NB4 (cell line): Measurements from ENCODE around the gene SH2D4B.
"Not testable (repeated sequence)": the region's sequence is repeated elsewhere in the genome, so short reads cannot be mapped to it uniquely, and the experiment has no call there.

Source experiments
- DNase-seq: peaks from one replicate; pipeline ENCODE4 v3.0.0; 2010; ENCODE audit warnings: low read depth
- H3K4me3 ChIP-seq: one replicate; pipeline ENCODE4 v1.5.1; 2011; ENCODE audit warnings: mild to moderate bottlenecking, low read depth, low read length, moderate library complexity
- MYC ChIP-seq: IDR thresholded peaks from 2 replicates; pipeline ENCODE4 v1.6.1; 2011; ENCODE audit warnings: low read depth, low read length
- POLR2A ChIP-seq: IDR thresholded peaks from 2 replicates; pipeline ENCODE4 v1.6.1; 2011; ENCODE audit warnings: mild to moderate bottlenecking; ENCODE audit not compliant: insufficient read length; ENCODE audit errors: extremely low read depth
- TF ChIP-seq, protein P1 (sequence below): IDR thresholded peaks from one replicate; pipeline ENCODE4 v1.5.1; 2012; ENCODE audit warnings: low read depth, low read length
- TF ChIP-seq, protein P2 (sequence below): IDR thresholded peaks from 2 replicates; pipeline ENCODE4 v1.6.1; 2011; ENCODE audit warnings: low read depth, low read length

SH2D4B gene

GRCh38 chr10:80542053-80542452 lies 4.4 kb downstream of the SH2D4B start:
- H3K4me3 ChIP-seq = no peak overlapping the region
- no peak for TF ChIP-seq MYC
- TF ChIP-seq, protein P1, sequence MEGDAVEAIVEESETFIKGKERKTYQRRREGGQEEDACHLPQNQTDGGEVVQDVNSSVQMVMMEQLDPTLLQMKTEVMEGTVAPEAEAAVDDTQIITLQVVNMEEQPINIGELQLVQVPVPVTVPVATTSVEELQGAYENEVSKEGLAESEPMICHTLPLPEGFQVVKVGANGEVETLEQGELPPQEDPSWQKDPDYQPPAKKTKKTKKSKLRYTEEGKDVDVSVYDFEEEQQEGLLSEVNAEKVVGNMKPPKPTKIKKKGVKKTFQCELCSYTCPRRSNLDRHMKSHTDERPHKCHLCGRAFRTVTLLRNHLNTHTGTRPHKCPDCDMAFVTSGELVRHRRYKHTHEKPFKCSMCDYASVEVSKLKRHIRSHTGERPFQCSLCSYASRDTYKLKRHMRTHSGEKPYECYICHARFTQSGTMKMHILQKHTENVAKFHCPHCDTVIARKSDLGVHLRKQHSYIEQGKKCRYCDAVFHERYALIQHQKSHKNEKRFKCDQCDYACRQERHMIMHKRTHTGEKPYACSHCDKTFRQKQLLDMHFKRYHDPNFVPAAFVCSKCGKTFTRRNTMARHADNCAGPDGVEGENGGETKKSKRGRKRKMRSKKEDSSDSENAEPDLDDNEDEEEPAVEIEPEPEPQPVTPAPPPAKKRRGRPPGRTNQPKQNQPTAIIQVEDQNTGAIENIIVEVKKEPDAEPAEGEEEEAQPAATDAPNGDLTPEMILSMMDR = no peak
- no peak for TF ChIP-seq POLR2A
- TF ChIP-seq, protein P2, sequence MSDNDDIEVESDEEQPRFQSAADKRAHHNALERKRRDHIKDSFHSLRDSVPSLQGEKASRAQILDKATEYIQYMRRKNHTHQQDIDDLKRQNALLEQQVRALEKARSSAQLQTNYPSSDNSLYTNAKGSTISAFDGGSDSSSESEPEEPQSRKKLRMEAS = no peak
- no peak for DNase-seq

DNA sequence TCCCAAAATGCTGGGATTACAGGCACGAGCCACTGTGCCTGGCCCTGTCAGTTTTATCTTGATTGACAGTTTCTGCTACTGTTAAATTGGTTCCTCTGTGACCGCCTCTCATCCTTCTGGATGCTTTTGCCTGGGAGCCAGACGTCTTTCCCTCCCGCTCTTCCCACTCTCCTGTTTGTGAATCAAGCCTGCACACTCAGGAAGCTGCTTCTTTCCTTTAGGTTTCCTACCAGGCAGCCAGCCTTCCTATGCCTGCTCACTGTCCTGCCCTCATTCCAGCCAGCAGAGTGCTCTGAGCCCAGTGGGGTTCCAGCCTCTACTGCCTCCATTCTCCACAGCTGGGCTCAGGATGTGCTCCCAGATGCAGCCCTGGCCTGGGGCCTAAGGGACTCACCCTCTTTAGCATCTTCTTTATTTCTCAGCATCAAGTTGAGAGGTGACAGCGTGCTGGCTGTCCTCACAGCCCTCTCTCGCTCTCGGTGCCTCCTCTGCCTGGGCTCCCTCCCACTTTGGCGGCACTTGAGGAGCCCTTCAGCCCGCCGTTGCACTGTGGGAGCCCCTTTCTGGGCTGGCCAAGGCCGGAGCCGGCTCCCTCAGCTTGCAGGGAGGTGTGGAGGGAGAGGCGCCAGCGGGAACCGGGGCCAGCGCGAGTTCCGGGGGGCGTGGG lies 5.1 kb downstream of the SH2D4B start:
- no peak overlapping the region for H3K4me3 ChIP-seq
- TF ChIP-seq POLR2A (no peak), MYC (no peak)
- TF ChIP-seq, protein P2 = no peak
- TF ChIP-seq, protein P1 = no peak
- DNase-seq = no peak

DNA sequence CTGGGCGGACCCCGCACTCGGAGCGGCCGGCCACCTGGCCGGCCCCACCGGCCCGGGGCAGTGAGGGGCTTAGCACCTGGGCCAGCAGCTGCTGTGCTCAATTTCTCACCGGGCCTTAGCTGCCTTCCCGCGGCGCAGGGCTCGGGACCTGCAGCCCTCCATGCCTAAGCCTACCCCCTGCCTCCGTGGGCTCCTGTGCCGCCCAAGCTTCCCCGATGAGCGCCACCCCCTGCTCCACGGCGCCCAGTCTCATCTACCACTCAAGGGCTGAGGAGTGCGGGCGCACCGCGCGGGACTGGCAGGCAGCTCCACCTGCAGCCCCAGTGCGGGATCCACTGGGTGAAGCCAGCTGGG lies 5.6 kb downstream of the SH2D4B start:
- not testable (repeated sequence) for H3K4me3 ChIP-seq, DNase-seq

- no peak for TF ChIP-seq POLR2A
- TF ChIP-seq MYC = no peak
- TF ChIP-seq, protein P1 = no peak
- TF ChIP-seq, protein P2 = no peak
- H3K4me3 ChIP-seq = no peak overlapping the region
- DNase-seq = no peak
Observed at GRCh38 chr10:80544316-80544953, 6.7 kb downstream of the SH2D4B start.

DNA sequence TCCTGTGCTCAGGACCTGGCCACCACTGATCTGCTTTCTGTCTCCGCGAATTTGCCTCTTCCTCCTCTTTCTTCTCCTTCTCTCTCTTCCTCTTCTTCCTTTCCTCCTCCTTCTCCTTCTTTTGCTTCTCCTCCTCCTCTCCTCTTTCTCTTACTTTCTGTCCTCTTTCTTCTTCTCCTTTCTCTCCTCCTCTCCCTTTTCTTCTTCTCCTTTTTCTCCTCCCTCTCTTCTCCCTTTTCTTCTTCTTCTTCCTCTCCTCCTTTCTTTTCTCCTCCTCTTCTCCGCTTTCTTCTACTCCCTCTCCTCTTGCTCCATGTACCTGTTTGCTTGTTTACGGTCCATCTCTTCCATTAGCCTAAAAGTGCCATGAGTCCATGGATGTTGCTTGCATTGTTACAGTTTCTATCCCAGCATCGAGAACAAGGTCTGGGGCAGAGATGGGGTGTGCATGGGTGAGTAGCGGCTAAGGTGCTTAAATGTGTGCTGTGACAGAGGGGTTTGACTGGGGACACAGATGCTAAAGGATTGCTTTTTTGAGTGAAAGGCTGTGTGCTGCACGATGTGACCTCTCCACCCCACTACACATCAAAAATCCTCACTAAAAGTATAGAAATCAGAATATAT lies 7.7 kb downstream of the SH2D4B start:
- no peak for DNase-seq
- TF ChIP-seq, protein P2 = no peak
- TF ChIP-seq, protein P1 = no peak
- TF ChIP-seq POLR2A = no peak
- no peak for TF ChIP-seq MYC

DNA sequence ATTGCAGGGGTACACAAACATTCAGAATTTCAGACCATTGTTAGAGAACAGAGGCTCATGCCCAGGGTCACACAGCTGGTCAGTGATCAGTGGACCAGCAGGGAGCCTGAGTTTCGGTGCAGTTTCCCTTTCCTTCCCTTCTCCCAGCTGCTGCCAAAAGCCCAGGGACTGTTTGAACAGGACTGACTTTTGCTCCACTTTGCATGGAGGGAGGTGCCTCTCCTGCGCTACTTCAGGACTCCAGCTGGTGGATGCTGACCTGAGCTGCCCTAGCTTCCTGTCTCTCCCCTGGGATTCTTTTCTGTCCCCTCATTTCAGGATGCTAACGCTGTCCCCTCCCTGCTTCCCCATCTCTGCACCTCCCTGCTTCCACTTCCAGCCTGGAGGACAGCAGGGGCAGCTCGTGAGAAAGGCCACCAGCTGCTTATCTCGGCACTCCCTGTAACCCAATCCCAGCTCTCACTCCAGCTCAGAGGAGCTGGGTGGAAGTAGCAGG lies 14.5 kb downstream of the SH2D4B start:
- H3K4me3 ChIP-seq = no peak overlapping the region
- TF ChIP-seq POLR2A (no peak), MYC (no peak)
- TF ChIP-seq, protein P1 = no peak
- TF ChIP-seq, protein P2 = no peak
- no peak for DNase-seq

More for the DNA sequence above, 7.7 kb downstream of the SH2D4B start:
- no peak overlapping the region for H3K4me3 ChIP-seq
